NCI-H82 (cell line): ENCODE results near the gene ZNF593OS.

Experiments
- DNase-seq: peaks from one replicate; lab custom pipeline; 2025; lab: John Stamatoyannopoulos, UW

ZNF593OS gene

DNA sequence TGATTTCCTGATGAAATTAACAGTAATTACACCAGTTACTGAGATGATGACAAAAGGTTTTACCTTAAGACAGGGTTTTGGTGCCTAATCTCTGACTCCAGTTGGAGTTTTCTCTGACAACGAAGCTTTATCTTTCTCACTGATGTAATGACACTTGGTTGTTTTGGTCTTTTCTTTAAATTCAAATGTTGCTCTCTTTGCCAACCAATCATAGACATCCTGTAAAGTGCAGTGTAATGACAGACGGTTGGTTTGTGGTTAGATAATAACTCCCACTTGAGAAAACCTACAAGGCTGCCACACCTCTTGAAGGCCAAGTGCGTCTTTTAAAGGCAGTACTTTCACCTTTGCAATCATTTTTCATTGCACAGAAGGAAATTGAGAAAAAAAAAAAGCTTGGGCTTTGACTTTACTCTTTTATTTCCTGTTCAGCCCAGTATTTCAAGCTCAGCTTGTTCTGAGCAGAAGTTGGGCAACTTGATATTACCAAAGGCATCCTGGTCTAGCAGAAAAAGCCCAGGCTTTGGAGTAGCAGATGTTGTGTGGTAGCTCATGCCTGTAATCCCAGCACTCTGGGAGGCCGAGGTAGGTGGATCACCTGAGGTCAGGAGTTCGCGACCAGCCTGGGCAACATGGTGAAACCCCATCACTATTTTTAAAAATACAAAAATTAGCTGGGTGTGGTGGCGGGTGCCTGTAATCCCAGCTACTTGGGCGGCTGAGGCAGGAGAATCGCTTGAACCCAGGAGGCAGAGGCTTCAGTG lies 45.1 kb downstream of the ZNF593OS start:
- peak; percentile 40 for DNase-seq

DNA sequence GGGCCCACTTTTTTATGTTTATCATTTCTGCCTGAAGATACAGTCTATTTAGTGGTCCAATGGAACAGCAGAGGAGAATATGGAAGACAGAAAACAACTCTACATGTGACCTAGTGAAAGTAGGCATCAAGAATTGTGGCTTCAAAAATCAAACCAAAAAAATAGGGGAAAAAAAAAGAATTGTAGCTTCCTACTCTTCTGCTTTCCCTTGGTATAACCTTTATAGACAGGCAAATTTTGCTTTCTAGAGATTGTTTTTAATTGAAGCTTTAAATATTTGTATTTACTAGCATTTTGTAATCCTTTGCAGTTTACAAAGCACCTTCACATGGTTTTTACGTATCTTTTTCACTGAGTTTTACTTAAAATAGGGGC lies 45.7 kb downstream of the ZNF593OS start:
- no peak for DNase-seq

DNA sequence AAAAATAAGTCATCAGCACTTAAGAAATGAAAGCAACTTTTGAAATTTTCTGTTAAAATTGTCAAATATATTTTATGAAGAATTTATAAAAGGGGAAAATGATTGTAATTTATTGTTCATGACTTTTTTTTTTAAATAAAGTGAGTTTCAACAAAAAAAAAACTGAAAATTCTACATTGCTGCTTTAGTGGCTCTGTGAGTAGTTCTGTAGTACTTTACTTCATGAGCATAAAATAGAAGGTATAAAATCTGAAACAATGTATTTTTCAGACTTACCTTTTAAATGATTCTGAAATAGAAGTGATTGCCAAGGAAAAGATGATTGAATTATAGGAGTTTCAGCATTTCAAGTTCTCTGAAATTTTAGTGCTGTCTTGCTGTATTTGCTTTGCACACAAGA lies 46.2 kb downstream of the ZNF593OS start:
- DNase-seq = no peak

DNA sequence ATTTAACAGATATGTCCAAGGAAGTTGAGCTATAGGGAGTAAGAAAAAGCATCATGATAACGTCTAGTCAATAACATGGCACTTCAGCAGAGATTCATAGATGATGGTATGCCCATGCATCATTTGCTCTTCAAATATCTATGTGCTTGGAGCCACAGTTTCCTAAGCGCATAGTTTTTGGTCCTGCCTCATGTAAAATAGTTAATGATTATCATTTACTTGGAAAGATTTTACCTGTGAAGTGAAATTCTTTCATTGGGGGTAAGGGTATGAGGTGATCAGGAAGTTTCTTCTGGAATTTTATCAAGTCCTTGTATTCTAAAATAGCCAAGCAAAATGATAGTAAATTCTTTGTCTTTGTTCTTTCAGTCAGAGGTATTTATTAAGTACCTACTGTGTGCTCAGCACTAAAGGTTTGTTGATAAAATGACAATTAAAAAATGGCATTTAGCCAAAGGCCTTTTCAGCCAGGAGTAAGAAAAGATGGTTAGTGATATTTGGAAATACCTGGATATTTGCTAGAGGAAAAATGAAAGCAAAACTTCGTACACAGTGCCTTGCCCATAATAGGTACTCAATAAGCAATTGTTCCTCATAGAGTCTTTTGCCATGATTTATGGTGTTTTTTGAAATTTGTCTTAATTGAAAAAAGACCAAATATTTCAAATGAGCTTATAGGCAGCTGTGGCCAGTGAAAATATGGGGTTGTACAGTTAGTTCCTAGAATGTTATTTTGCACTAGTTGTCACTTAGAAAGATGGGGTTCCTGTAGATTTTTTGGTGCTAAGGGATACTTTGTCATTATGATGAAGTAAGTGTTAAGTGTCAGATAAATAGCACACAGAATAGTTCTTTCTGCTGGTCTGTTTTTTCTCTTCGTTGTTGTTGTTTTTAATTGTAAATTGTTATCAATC lies 47.0 kb downstream of the ZNF593OS start:
- DNase-seq = no peak

GRCh38 chr1:26122988-26123973 lies 48.4 kb downstream of the ZNF593OS start:
- no peak for DNase-seq

DNA sequence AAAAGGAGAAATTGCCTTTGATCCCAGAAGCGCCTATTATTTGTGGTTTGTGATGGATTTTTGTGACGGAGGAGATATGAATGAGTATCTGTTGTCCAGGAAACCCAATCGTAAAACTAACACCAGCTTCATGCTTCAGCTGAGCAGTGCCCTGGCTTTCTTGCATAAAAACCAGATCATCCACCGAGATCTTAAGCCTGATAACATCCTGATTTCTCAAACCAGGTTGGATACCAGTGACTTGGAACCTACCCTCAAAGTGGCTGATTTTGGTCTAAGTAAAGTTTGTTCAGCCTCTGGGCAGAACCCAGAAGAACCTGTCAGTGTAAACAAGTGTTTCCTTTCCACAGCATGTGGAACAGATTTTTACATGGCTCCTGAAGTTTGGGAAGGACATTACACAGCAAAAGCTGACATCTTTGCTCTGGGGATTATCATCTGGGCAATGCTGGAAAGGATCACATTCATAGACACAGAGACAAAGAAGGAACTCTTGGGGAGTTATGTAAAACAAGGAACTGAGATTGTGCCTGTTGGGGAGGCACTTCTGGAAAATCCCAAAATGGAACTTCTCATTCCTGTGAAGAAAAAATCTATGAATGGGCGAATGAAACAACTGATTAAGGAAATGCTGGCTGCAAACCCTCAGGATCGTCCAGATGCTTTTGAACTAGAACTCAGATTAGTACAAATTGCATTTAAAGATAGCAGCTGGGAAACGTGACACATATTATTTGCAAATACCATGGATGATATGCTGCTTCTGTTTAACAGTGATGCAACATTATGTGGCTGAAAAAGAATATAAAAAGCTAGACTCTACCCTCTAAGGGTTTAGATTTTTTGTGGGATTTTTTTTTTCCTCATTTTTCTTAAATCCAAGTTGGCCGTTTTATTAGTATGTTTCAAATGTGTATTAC lies 49.5 kb downstream of the ZNF593OS start:
- peak; percentile 49 for DNase-seq

DNA sequence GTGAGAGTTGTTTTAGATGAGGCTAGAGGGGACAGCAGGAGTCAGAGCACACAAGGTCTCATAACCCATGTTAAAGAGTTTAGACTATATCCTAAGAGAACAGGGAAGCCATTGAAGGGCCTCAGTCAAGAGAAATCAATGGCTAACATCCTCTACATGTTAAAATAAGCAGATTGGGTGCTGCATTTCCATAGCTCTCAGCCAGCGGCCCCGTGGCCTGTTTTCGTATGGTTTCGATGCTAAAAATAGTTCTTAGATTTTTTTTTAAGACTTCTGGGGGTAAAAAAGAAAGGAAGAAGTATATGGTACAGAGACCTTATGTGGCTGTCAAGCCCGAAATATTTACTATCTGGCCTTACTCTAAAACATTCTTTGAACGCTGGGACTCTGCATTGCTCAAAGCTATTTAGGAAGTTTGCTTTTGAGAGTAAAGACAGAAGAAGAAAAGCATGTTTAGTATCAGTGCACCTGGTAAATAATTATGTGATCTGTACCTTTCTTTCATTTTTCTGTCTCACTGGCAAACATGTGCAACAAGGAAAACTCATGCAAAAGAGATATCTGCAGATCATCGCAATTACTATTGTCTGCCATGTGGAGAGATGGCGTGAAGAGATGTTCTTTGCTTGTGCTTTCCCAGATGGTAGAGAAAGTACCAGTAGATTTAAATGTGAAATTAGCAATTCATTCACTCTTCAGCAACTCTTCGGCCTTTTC lies 51.6 kb downstream of the ZNF593OS start:
- no peak for DNase-seq
